Loucy (cell line): Measurements from ENCODE around the gene IGSF21.

Experiments used
- H2AFZ ChIP-seq: fragments of 200-600 bp; sonication (generic); 2 replicates; pipeline ENCODE4 v1.6.0; 2016; ENCODE audit warnings: antibody characterized with exemption, mild to moderate bottlenecking, low read length, moderate library complexity
- H3F3A ChIP-seq: fragments of 200-600 bp; 2 replicates; pipeline ENCODE4 v1.6.0; 2016; ENCODE audit warnings: antibody characterized with exemption, low read depth, mild to moderate bottlenecking
- H3K27me3 ChIP-seq: fragments of 200-600 bp; sonication (generic); 2 replicates; pipeline ENCODE4 v1.6.1; 2014; ENCODE audit warnings: low read length, mild to moderate bottlenecking; ENCODE audit not compliant: insufficient read depth, poor library complexity, severe bottlenecking
- H3K36me3 ChIP-seq: fragments of 200-600 bp; sonication (generic); 2 replicates; pipeline ENCODE4 v1.6.1; 2016; ENCODE audit warnings: low read length; ENCODE audit not compliant: insufficient read depth
- H3K4me1 ChIP-seq: fragments of 200-600 bp; sonication (generic); 2 replicates; pipeline ENCODE4 v1.5.1; 2014; ENCODE audit warnings: low read length, mild to moderate bottlenecking; ENCODE audit not compliant: insufficient read depth, poor library complexity, severe bottlenecking
- H3K4me2 ChIP-seq: fragments of 200-600 bp; sonication (generic); 2 replicates; pipeline ENCODE4 v1.6.0; 2014; ENCODE audit warnings: antibody characterized with exemption, low read length, low read depth, mild to moderate bottlenecking; ENCODE audit not compliant: poor library complexity, severe bottlenecking
- H3K4me3 ChIP-seq: fragments of 200-600 bp; sonication (generic); 2 replicates; pipeline ENCODE4 v1.5.1; 2014; ENCODE audit warnings: low read length, mild to moderate bottlenecking, mixed read lengths; ENCODE audit not compliant: poor library complexity, severe bottlenecking
- H3K79me2 ChIP-seq: fragments of 200-600 bp; sonication (generic); 2 replicates; pipeline ENCODE4 v1.6.1; 2014; ENCODE audit warnings: low read length; ENCODE audit not compliant: insufficient read depth
- H3K9ac ChIP-seq: fragments of 200-600 bp; sonication (generic); 2 replicates; pipeline ENCODE4 v1.6.0; 2014; ENCODE audit warnings: mild to moderate bottlenecking, low read depth, low read length, moderate library complexity; ENCODE audit not compliant: poor library complexity, severe bottlenecking
- H3K9me2 ChIP-seq: fragments of 200-600 bp; sonication (generic); replicated peaks from 2 replicates; pipeline ENCODE4 v1.6.1; 2016; ENCODE audit warnings: low read depth, low read length, mixed read lengths
- H3K9me3 ChIP-seq: fragments of 200-600 bp; sonication (generic); 2 replicates; pipeline ENCODE4 v1.6.1; 2014; ENCODE audit warnings: mild to moderate bottlenecking, antibody characterized with exemption, low read length, low read depth; ENCODE audit not compliant: insufficient read depth
- H4K20me1 ChIP-seq: fragments of 200-600 bp; sonication (generic); 2 replicates; pipeline ENCODE4 v1.6.0; 2014; ENCODE audit warnings: antibody characterized with exemption, low read length, mild to moderate bottlenecking; ENCODE audit not compliant: insufficient read depth, poor library complexity, severe bottlenecking
- EZH2phosphoT487 ChIP-seq: fragments of 200-600 bp; IDR thresholded peaks from 2 replicates; pipeline ENCODE4 v1.6.1; 2018; ENCODE audit warnings: antibody characterized with exemption, mild to moderate bottlenecking, moderate library complexity, borderline replicate concordance
- TF ChIP-seq, protein P1 (sequence below): fragments of 200-600 bp; sonication (generic); conservative IDR thresholded peaks from 2 replicates; pipeline ENCODE4 v1.5.1; 2014; ENCODE audit warnings: mild to moderate bottlenecking, antibody characterized with exemption, low read length

Gene IGSF21

DNA sequence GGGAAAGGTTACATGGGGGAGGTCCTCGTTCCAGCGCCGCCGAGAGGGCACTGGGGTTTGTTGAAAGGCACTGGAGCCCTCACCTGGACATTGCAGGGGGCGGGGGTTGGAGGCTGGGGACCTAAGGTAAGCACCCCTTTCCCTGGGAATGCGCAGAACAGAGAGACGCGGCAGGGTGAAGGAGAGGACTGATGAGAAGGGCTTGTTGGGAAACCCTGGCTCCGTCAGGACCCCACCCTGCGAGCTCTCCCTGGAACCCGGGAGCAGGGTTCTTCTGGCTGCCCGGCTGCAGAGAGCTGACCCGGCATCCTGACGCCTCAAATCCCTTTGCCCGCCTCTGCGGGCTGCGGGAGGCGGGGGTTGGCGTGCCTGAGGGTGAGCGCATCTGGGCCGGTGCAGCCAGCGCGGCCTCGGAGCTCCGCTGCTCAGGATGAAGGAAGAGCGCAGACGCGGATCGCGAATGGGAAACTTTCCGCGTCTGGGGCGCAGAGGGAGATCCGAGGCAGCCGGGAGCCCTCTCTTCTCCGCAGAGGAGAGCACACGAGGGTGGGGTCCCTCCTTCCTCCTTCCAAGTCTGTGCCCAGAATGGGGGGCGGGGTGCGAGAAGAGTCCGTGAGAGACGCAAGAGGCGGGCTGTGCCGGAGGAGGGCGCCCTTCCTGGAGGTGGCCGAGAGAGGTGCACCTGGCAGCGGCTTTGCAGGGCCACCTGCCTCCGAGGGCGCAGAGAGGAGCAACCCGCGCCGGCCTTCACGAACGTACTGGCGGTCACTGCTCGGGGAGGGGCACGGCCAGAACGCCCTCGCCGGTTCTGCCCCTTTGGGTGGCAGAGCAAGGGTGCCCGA is 2.4 kb downstream of the IGSF21 start:
- Histone ChIP-seq H3K4me3 (no peak overlapping the region), H3K36me3 (no peaks in the 10 kb centered on the region), H3K79me2 (no peaks in the 10 kb centered on the region), H3K4me1 (no peaks in the 10 kb centered on the region), H3K9me2 (no peaks in the 10 kb centered on the region), H2AFZ (no peak overlapping the region), H3F3A (no peaks in the 10 kb centered on the region), H4K20me1 (no peaks in the 10 kb centered on the region), H3K4me2 (no peak overlapping the region), H3K27me3 (no peaks in the 10 kb centered on the region), H3K9me3 (no peaks in the 10 kb centered on the region), H3K9ac (no peak overlapping the region)
- TF ChIP-seq, protein P1, sequence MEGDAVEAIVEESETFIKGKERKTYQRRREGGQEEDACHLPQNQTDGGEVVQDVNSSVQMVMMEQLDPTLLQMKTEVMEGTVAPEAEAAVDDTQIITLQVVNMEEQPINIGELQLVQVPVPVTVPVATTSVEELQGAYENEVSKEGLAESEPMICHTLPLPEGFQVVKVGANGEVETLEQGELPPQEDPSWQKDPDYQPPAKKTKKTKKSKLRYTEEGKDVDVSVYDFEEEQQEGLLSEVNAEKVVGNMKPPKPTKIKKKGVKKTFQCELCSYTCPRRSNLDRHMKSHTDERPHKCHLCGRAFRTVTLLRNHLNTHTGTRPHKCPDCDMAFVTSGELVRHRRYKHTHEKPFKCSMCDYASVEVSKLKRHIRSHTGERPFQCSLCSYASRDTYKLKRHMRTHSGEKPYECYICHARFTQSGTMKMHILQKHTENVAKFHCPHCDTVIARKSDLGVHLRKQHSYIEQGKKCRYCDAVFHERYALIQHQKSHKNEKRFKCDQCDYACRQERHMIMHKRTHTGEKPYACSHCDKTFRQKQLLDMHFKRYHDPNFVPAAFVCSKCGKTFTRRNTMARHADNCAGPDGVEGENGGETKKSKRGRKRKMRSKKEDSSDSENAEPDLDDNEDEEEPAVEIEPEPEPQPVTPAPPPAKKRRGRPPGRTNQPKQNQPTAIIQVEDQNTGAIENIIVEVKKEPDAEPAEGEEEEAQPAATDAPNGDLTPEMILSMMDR, result no peak
- no peak for TF ChIP-seq EZH2phosphoT487

DNA sequence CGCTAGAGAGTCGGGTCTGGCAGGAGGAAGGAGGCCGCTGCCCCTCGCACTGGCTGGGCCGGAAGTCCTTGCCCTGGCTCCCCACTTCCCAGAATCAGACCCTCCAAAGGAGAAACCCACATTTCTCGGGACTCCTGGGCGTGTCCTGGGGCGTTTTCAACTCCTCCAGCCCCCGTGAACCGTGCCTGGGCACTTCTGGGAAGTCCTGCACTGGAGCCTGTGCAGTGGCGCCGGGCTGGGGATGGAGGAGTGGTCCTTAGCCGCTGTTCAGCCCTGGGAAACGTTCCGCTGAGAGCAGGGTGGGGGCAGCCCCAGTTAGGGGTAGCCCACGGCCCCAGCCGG is 3.0 kb downstream of the IGSF21 start:
- H3K27me3 ChIP-seq, result no peaks in the 10 kb centered on the region
- H3K9ac ChIP-seq, result no peak overlapping the region
- no peaks in the 10 kb centered on the region for H3K36me3 ChIP-seq
- no peak for TF ChIP-seq EZH2phosphoT487
- TF ChIP-seq, protein P1, result no peak
- H3K4me2 ChIP-seq, result no peak overlapping the region
- no peaks in the 10 kb centered on the region for H3K9me3 ChIP-seq
- no peaks in the 10 kb centered on the region for H3F3A ChIP-seq
- no peaks in the 10 kb centered on the region for H3K9me2 ChIP-seq
- no peaks in the 10 kb centered on the region for H3K4me1 ChIP-seq
- H3K4me3 ChIP-seq, result no peak overlapping the region
- H4K20me1 ChIP-seq, result no peaks in the 10 kb centered on the region
- H3K79me2 ChIP-seq, result no peaks in the 10 kb centered on the region
- H2AFZ ChIP-seq, result no peak overlapping the region

DNA sequence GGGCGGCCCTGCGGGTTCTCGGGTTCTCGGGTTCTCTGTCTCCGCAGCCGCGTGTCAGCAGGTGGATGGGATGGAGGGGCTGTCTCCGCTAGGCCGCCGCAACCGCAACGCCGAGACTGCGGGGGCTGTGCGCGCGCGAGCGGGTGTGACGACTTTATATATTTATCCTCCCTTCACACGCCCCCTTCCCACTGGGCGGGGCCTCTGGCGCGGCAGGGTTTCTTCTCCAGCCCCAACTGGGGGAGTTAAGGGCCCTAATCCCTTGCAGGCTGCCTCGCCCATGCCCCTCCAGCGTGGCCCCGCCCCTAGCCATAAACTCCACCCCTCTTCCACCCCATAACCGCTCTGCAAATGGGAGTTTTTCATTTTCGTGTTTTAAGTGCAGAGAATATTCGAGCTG is 3.4 kb downstream of the IGSF21 start:
- Histone ChIP-seq H3K4me3 (no peak overlapping the region), H3K79me2 (no peaks in the 10 kb centered on the region)
- no peak for TF ChIP-seq EZH2phosphoT487
- TF ChIP-seq, protein P1, result no peak

More for the DNA sequence above, 3.4 kb downstream of the IGSF21 start:
- H3F3A ChIP-seq, result no peaks in the 10 kb centered on the region
- no peak overlapping the region for H3K9ac ChIP-seq
- H3K36me3 ChIP-seq, result no peaks in the 10 kb centered on the region
- no peaks in the 10 kb centered on the region for H3K27me3 ChIP-seq
- no peaks in the 10 kb centered on the region for H3K4me1 ChIP-seq
- H3K9me3 ChIP-seq, result no peaks in the 10 kb centered on the region
- H3K4me2 ChIP-seq, result no peak overlapping the region
- no peaks in the 10 kb centered on the region for H3K9me2 ChIP-seq
- no peaks in the 10 kb centered on the region for H4K20me1 ChIP-seq
- H2AFZ ChIP-seq, result no peak overlapping the region
